Esophagus squamous epithelium (tissue), 4 donors: ENCODE data around the gene SEPTIN3.

Experiments used
- POLR2A ChIP-seq, 4 donors: fragments of 450-650 bp; IDR thresholded peaks; one replicate each; pipeline ENCODE4 v1.6.1; 2017; ENCODE audit warnings: antibody characterized with exemption in 4 of 4, mild to moderate bottlenecking in 4 of 4, moderate library complexity in 3 of 4
- TF ChIP-seq, protein P1 (sequence below), 6 experiments: fragments of 450-650 bp in 4 of 6; fragments of 200-600 bp in 2 of 6; sonication (generic) in 2 of 6; IDR thresholded peaks; one replicate each; pipeline ENCODE4 v1.5.1; 2016 to 2019; ENCODE audit warnings: antibody characterized with exemption in 6 of 6, mild to moderate bottlenecking in 4 of 6, moderate library complexity in 4 of 6

DNA sequence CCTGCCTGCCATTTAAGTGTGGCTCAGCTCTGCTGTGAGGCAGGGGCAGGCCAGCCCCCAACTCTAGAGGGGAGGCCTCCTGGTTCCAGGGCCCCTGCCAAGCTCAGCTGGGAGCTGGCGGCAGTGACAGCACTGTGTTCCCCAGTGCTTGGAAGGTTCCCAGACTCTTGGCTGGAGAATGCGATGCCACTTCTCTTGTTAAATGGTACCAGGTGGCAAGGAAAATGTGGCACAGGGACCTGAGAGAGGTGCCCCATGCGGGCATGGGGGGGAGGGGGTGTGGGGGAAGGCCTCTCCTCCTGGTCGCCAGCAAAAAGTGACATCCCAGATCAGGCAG lies 34.3 kb upstream of the SEPTIN3 start:
- TF ChIP-seq, protein P1, sequence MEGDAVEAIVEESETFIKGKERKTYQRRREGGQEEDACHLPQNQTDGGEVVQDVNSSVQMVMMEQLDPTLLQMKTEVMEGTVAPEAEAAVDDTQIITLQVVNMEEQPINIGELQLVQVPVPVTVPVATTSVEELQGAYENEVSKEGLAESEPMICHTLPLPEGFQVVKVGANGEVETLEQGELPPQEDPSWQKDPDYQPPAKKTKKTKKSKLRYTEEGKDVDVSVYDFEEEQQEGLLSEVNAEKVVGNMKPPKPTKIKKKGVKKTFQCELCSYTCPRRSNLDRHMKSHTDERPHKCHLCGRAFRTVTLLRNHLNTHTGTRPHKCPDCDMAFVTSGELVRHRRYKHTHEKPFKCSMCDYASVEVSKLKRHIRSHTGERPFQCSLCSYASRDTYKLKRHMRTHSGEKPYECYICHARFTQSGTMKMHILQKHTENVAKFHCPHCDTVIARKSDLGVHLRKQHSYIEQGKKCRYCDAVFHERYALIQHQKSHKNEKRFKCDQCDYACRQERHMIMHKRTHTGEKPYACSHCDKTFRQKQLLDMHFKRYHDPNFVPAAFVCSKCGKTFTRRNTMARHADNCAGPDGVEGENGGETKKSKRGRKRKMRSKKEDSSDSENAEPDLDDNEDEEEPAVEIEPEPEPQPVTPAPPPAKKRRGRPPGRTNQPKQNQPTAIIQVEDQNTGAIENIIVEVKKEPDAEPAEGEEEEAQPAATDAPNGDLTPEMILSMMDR (IDR thresholded peaks at IDR 0.05): no peak
- no peak for TF ChIP-seq POLR2A (IDR thresholded peaks at IDR 0.05)
